Measurements from ENCODE around the gene RGS6.

Gene RGS6

DNA sequence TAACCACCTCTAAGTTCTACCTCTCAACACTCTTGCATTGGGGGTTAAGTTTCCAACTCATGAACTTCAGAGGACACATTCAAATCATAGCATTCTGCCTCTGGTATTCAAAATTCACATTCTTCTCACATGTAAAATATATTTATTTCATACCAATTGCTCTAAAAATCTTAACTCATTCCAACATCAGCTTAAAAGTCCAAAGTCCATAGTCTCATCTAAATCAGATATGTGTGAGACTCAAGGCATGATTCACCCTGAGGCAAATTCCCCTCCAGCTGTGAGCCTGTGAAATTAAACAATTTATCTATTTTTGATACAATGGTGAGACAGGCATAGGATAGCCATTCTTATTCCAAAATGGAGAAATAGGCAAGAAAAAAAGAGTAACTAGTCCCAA is 214.0 kb downstream of the RGS6 start:
- in situ Hi-C loops (cut with MboI; ENCODE audit: low pct_unique_long_range_greater_than_20kb, low sequenced_read_pairs, unreplicated experiment): no loop called here
- DNase-seq (ENCODE audit: low spot score): no peak
- TF ChIP-seq, protein P1, sequence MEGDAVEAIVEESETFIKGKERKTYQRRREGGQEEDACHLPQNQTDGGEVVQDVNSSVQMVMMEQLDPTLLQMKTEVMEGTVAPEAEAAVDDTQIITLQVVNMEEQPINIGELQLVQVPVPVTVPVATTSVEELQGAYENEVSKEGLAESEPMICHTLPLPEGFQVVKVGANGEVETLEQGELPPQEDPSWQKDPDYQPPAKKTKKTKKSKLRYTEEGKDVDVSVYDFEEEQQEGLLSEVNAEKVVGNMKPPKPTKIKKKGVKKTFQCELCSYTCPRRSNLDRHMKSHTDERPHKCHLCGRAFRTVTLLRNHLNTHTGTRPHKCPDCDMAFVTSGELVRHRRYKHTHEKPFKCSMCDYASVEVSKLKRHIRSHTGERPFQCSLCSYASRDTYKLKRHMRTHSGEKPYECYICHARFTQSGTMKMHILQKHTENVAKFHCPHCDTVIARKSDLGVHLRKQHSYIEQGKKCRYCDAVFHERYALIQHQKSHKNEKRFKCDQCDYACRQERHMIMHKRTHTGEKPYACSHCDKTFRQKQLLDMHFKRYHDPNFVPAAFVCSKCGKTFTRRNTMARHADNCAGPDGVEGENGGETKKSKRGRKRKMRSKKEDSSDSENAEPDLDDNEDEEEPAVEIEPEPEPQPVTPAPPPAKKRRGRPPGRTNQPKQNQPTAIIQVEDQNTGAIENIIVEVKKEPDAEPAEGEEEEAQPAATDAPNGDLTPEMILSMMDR (IDR thresholded peaks at IDR 0.05; ENCODE audit: extremely low read depth, insufficient read depth, missing control alignments): no peak

GRCh38 chr14:72154645-72155378 is 222.6 kb downstream of the RGS6 start:
- TF ChIP-seq, protein P1 (IDR thresholded peaks at IDR 0.05; ENCODE audit: extremely low read depth, insufficient read depth, missing control alignments): no peak
- in situ Hi-C loops (cut with MboI; ENCODE audit: low pct_unique_long_range_greater_than_20kb, low sequenced_read_pairs, unreplicated experiment): no loop called here

GRCh38 chr14:72155379-72155993 is 223.3 kb downstream of the RGS6 start:
- in situ Hi-C loops (cut with MboI; ENCODE audit: low pct_unique_long_range_greater_than_20kb, low sequenced_read_pairs, unreplicated experiment): no loop called here
- DNase-seq (ENCODE audit: low spot score): peak; percentile 10
- TF ChIP-seq, protein P1 (IDR thresholded peaks at IDR 0.05; ENCODE audit: extremely low read depth, insufficient read depth, missing control alignments): no peak

More at GRCh38 chr14:72154645-72155378, 222.6 kb downstream of the RGS6 start:
- DNase-seq (ENCODE audit: low spot score): no peak

GRCh38 chr14:72164420-72165228 is 232.4 kb downstream of the RGS6 start:
- TF ChIP-seq, protein P1 (IDR thresholded peaks at IDR 0.05; ENCODE audit: extremely low read depth, insufficient read depth, missing control alignments): no peak
- DNase-seq (ENCODE audit: low spot score): no peak
- in situ Hi-C loops (cut with MboI; ENCODE audit: low pct_unique_long_range_greater_than_20kb, low sequenced_read_pairs, unreplicated experiment): no loop called here

GRCh38 chr14:72165229-72165698 is 233.0 kb downstream of the RGS6 start:
- in situ Hi-C loops (cut with MboI; ENCODE audit: low pct_unique_long_range_greater_than_20kb, low sequenced_read_pairs, unreplicated experiment): no loop called here
- TF ChIP-seq, protein P1 (IDR thresholded peaks at IDR 0.05; ENCODE audit: extremely low read depth, insufficient read depth, missing control alignments): no peak
- no peak for DNase-seq (ENCODE audit: low spot score)

DNA sequence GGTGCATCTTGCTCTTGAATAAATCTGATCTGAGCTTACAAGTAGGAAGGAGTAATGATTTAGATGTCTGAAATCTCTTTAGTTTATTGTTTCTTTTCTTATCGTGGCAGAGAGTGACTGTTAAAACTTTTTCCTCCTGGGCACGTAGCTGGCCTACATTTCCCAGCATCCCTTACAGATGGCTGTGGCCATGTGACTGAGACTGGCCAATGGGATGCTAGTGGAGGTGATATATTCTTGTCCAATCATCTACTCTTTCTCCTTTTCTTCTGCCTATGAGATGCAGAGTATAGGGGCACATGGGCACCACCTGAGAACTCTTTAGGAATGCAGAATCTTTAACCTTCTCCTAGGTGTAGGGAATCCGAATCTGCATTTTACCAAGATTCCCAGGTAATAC is 237.3 kb downstream of the RGS6 start:
- in situ Hi-C loops (cut with MboI; ENCODE audit: low pct_unique_long_range_greater_than_20kb, low sequenced_read_pairs, unreplicated experiment): no loop called here
- no peak for DNase-seq (ENCODE audit: low spot score)

More for the DNA sequence above, 237.3 kb downstream of the RGS6 start:
- TF ChIP-seq, protein P1 (IDR thresholded peaks at IDR 0.05; ENCODE audit: extremely low read depth, insufficient read depth, missing control alignments): no peak

All from GM13977 (cell line).